Measurements from ENCODE around the gene MIOS.

DNA sequence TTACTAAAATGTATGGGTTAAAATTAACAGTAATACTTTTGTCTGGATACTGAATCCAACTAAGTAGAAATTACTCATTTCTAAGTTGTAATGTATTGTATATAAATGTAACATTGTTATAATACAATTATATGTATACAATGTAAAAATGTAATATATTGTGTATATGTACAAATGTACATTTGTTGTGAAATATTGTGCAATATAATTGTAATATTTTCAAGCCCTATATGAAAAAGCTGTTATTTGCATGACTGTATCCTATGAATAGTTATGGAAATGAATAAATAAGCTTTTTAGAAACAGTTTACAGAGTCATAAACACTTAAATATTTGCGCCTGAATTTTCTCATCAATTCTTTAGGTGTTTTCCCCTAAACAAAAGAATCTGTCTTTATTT, 53.6 kb downstream of the MIOS start:
- TF ChIP-seq, protein P1, sequence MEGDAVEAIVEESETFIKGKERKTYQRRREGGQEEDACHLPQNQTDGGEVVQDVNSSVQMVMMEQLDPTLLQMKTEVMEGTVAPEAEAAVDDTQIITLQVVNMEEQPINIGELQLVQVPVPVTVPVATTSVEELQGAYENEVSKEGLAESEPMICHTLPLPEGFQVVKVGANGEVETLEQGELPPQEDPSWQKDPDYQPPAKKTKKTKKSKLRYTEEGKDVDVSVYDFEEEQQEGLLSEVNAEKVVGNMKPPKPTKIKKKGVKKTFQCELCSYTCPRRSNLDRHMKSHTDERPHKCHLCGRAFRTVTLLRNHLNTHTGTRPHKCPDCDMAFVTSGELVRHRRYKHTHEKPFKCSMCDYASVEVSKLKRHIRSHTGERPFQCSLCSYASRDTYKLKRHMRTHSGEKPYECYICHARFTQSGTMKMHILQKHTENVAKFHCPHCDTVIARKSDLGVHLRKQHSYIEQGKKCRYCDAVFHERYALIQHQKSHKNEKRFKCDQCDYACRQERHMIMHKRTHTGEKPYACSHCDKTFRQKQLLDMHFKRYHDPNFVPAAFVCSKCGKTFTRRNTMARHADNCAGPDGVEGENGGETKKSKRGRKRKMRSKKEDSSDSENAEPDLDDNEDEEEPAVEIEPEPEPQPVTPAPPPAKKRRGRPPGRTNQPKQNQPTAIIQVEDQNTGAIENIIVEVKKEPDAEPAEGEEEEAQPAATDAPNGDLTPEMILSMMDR (IDR thresholded peaks at IDR 0.05) = no peak
- no peak for TF ChIP-seq POLR2A (IDR thresholded peaks at IDR 0.05)
